Activated T-helper 17 cell treated with anti-CD3 and anti-CD28 coated beads, Interleukin-2, amount 50 U/mL, for 72 hours (primary cell): Measurements from ENCODE around the gene CDC123. TPM values are rescaled to one million over a fixed set of nuclear protein-coding genes. Genes with fewer than 3 reads are reported as not detected.
"Not testable (repeated sequence)": the region's sequence is repeated elsewhere in the genome, so short reads cannot be mapped to it uniquely, and the experiment has no call there.

Source experiments
- ATAC-seq: fragments of 150-1000 bp; cut with Tn5 transposase; replicated peaks from 2 replicates; pipeline ENCODE4 v1.10.0; 2021; ENCODE audit warnings: mild to moderate bottlenecking, moderate library complexity
- H3K27ac Mint-ChIP-seq: one replicate; pipeline ENCODE4 v1.8.0; 2022; ENCODE audit warnings: mixed read lengths
- H3K27me3 Mint-ChIP-seq: one replicate; pipeline ENCODE4 v1.8.0; 2022; ENCODE audit warnings: mixed read lengths
- H3K36me3 Mint-ChIP-seq: one replicate; pipeline ENCODE4 v1.8.0; 2022; ENCODE audit warnings: low read depth, mild to moderate bottlenecking, mixed read lengths
- H3K4me1 Mint-ChIP-seq: one replicate; pipeline ENCODE4 v1.8.0; 2022; ENCODE audit warnings: mixed read lengths
- H3K4me3 Mint-ChIP-seq: one replicate; pipeline ENCODE4 v1.8.0; 2022; ENCODE audit warnings: mild to moderate bottlenecking, mixed read lengths
- H3K9me3 Mint-ChIP-seq: one replicate; pipeline ENCODE4 v1.8.0; 2022; ENCODE audit warnings: mixed read lengths
- total RNA-seq, 2 donors: library from RNA; stranded (reverse); gene quantifications; one replicate each; pipeline ENCODE4 v1.2.3, GENCODE V29; 2022

Gene CDC123
- total RNA-seq, 2 donors from 2014 or later: 93.8 to 202 TPM

DNA sequence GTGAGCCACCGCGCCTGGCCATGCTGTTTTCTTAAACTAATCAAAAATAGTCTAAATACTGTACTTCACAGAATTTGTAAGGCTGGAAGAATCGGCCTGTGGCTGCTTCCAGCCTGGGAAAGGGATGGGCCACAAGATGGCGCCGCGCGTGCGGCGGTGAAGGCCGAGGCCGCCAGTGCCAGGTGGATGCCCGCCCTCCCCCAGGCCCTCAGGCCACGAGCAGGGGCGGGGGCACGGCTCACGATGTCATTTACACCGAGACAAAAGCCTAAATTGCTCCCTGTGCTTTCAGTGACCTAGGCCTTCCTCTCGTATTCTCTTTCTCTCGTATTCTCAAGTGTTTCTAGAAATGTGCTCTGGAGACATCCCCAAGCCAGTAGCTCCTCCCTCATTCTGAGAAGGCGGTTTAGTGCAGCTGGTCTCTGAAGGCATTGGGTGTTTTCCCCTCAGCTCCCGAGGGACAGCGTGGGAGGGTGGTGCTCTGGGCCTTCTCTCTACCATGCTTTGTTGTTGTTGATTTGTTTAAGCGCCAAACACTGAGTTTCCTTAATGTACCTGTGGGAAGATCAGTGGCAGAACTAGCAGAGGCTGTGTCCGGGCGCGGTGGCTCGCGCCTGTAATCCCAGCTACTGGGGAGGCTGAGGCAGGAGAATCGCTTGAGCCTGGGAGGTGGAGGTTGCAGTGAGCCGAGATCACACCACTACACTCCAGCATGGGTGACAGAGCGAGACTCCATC, 68.4 kb downstream of the CDC123 start:
- no peaks in the 10 kb centered on the region for H3K27me3 Mint-ChIP-seq
- H3K36me3 Mint-ChIP-seq: no peaks in the 10 kb centered on the region
- H3K9me3 Mint-ChIP-seq: no peaks in the 10 kb centered on the region
- peak overlapping the region; percentile 80 for H3K27ac Mint-ChIP-seq
- ATAC-seq: peak; percentile 92
- H3K4me1 Mint-ChIP-seq: peaks cover 9% of the 10 kb centered on the region
- peak overlapping the region; percentile 66 for H3K4me3 Mint-ChIP-seq

DNA sequence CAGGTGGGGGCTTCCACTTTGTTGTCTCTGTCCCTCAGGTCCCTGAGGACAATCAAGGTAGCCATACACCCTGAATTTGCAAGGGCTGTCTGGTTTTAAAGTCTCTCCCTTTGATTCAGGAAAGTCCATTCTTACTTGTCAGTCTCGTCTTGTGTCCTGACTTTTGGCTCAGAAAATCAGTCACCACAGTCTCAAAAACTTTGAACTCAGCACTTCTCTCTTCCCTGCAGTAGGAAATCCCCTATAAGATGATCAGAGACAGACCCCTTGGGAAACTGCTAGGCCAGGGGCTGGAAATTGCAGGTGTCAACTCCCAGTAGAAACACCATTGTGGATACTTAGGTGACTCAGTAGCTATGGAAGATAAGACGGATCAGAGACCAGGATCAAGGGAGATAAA, 73.1 kb downstream of the CDC123 start:
- Mint-ChIP-seq H3K36me3 (no peaks in the 10 kb centered on the region), H3K4me3 (no peak overlapping the region), H3K27ac (peak overlapping the region; percentile 76), H3K4me1 (peaks cover 9% of the 10 kb centered on the region), H3K9me3 (no peaks in the 10 kb centered on the region), H3K27me3 (no peaks in the 10 kb centered on the region)
- ATAC-seq: no peak

DNA sequence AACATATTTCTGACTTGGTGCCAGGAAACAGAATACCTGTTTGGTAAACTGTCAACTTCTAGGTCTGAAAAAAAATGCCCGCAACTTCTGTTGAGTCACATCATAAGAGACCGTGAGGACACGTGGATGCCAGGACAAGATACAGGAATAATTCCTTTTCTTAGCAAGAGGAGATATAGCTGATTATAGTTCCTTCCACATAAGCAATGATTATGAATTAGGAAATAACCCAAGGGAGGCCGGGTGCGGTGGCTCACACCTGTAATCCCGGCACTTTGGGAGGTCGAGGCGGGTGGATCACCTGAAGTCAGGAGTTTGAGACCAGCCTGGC, 75.2 kb downstream of the CDC123 start:
- no peak for ATAC-seq
- H3K9me3 Mint-ChIP-seq: no peaks in the 10 kb centered on the region
- H3K36me3 Mint-ChIP-seq: no peaks in the 10 kb centered on the region
- H3K27ac Mint-ChIP-seq: no peak overlapping the region
- no peak overlapping the region for H3K4me3 Mint-ChIP-seq
- no peaks in the 10 kb centered on the region for H3K27me3 Mint-ChIP-seq
- no peaks in the 10 kb centered on the region for H3K4me1 Mint-ChIP-seq

DNA sequence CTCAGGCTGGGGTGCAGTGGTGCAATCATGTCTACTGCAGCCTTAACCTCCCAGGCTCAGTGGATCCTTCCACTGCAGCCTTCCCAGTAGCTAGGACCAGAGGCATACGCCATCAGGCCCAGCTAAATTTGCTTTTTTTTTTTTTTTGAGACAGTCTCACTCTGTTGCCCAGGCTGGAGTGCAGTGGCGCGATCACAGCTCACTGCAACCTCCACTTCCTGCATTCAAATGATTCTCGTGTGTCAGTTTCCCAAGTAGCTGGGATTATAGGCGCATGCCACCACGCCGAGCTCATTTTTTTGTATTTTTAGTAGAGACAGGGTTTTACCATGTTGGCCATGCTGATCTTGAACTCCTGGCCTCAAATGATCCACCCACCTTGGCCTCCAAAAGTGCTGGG, 81.9 kb downstream of the CDC123 start:
- H3K27me3 Mint-ChIP-seq, H3K4me3 Mint-ChIP-seq, H3K4me1 Mint-ChIP-seq, ATAC-seq, H3K36me3 Mint-ChIP-seq, H3K27ac Mint-ChIP-seq, H3K9me3 Mint-ChIP-seq: not testable (repeated sequence)

DNA sequence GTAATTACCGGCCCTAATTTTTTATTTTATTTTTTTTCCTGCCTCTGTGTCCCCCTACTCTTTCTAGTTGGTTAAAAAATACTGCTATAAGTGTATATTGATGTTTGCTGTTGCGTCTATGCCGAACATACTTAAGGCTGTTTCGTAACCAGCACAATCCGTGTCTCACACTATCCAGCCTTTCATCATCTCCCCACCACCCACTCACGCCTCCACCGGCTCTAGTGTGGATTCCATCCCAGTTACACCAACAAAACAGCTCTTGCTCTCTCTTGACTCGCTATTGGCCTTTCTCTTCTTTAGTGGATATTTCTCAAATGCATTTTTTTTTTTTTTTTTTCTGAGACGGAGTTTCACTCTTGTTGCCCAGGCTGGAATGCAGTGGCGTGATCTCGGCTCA, 83.3 kb downstream of the CDC123 start:
- Mint-ChIP-seq H3K4me3 (no peak overlapping the region), H3K36me3 (no peaks in the 10 kb centered on the region), H3K27ac (no peak overlapping the region), H3K9me3 (no peaks in the 10 kb centered on the region), H3K27me3 (no peaks in the 10 kb centered on the region), H3K4me1 (no peaks in the 10 kb centered on the region)
- no peak for ATAC-seq

DNA sequence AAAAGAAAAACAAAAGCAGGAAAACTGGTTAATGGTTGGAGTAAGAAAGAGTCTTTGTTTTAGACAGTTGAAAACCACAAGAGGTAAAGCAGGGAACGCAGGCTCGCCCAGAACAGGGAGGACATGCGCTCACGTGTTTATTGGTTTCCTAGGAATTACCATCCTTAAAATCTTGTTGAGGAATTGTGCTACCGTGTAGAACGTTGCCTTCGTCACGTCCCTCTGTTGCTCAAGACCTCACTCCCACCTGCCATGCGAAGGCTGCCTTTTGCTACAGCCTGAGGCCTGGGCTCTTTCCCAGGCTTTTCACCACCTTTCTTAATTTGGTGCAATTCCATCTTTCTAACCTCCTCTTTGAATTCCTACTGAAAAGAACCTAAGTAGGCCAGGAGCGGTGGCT, 91.8 kb downstream of the CDC123 start:
- Mint-ChIP-seq H3K27ac (no peak overlapping the region), H3K9me3 (no peaks in the 10 kb centered on the region), H3K4me3 (no peak overlapping the region), H3K27me3 (no peaks in the 10 kb centered on the region), H3K36me3 (no peaks in the 10 kb centered on the region), H3K4me1 (no peaks in the 10 kb centered on the region)
- ATAC-seq: no peak

DNA sequence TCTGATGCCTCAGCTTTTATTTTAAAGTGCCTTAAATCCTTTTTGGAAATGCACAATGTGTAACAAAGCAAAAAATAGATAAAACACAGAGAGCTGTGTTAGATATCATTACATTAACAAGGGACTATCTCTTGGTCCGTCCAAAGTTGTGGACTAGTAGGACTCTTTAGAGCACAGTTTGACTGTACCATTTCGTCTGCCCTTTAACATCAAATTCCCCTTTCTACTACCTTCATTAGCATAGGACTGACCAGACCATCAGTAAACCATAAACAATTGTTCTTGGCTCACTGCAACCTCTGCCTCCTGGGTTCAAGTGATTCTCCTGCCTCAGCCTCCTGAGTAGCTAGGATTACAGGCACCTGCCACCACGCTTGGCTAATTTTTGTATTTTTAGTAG, 101.8 kb downstream of the CDC123 start:
- H3K36me3 Mint-ChIP-seq, H3K27ac Mint-ChIP-seq: not testable (repeated sequence)

DNA sequence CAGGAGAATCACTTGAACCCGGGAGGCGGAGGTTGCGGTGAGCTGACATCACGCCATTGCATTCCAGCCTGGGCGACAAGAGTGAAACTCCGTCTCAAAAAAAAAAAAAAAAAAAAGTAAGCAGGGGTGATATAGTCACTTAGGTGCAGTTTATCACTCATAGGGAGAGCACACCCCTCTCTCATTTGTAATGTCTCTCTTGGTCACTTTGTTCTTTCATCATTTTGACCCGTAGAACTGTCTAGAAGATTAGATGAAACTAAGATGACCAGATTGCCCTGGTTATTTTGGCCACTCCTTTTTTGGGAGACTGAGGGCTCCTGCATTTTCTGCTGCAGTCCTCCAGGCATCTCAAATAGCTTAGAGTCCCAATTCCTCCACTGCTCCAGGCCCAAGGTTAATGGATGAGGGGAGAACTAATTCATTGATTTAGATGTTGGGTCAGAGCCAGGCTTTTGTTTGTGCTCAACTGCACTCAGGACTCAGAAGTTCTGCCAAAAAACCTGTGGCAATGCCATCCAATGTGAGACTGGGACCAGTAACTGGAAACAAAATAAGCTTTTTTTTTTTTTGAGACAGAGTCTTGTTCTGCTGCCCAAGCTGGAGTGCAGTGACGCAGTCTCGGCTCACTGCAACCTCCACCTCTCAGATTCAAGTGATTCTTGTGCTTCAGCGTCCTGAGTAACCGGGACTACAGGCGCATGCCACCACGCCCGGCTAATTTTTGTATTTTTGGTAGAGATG, 103.4 kb downstream of the CDC123 start:
- no peak for ATAC-seq

More for the DNA sequence above, 101.8 kb downstream of the CDC123 start:
- H3K4me3 Mint-ChIP-seq, H3K4me1 Mint-ChIP-seq, H3K9me3 Mint-ChIP-seq, H3K27me3 Mint-ChIP-seq, ATAC-seq: not testable (repeated sequence)

More for the DNA sequence above, 103.4 kb downstream of the CDC123 start:
- peaks cover 4% of the 10 kb centered on the region for H3K27me3 Mint-ChIP-seq
- peaks cover 5% of the 10 kb centered on the region for H3K4me1 Mint-ChIP-seq
- H3K9me3 Mint-ChIP-seq: peaks cover 5% of the 10 kb centered on the region
- H3K27ac Mint-ChIP-seq: no peak overlapping the region
- H3K36me3 Mint-ChIP-seq: no peaks in the 10 kb centered on the region
- no peak overlapping the region for H3K4me3 Mint-ChIP-seq

Other genes starting within 250 kb of the CDC123 start
- gene UPF2, start 153.4 kb upstream of the CDC123 start, total RNA-seq: 10 to 100 TPM; 41.5 to 52.4 TPM
- gene DHTKD1, start 127.2 kb upstream of the CDC123 start, total RNA-seq: 10 to 100 TPM; 19.1 to 20.9 TPM
- gene SEC61A2, start 66.5 kb upstream of the CDC123 start, total RNA-seq: 10 to 100 TPM; 16.0 to 22.3 TPM
- gene NUDT5, start 297 bp upstream of the CDC123 start, total RNA-seq: 100 to 1,000 TPM in 1 of 2 donors, 10 to 100 TPM in 1; 99.1 to 139 TPM
- gene CAMK1D, start 153.4 kb downstream of the CDC123 start, total RNA-seq: 10 to 100 TPM; 10.9 to 20.7 TPM